Activated CD8-positive, alpha-beta T cell treated with anti-CD3 and anti-CD28 coated beads for 36 hours (primary cell): ENCODE results near the gene PKP3. TPM values are rescaled to one million over a fixed set of nuclear protein-coding genes. Genes with fewer than 3 reads are reported as not detected.
"Not testable (repeated sequence)": the region's sequence is repeated elsewhere in the genome, so short reads cannot be mapped to it uniquely, and the experiment has no call there.

Experiments used
- ATAC-seq: fragments of 200-7000 bp; cut with Tn5 transposase; one replicate; pipeline ENCODE4 v1.10.0; 2021; ENCODE audit warnings: mild to moderate bottlenecking, moderate library complexity
- CTCF ChIA-PET: fragments of 350-600 bp; sonication (Branson Sonifier 250); formaldehyde crosslinking; loops from one replicate; lab custom pipeline; 2021; ENCODE audit warnings: antibody characterized with exemption; lab: Charles Lee
- POLR2A ChIA-PET: fragments of 350-600 bp; sonication (Branson Sonifier 250); formaldehyde crosslinking; loops from one replicate; lab custom pipeline; 2021; ENCODE audit warnings: antibody characterized with exemption; lab: Charles Lee
- DNase-seq: peaks from one replicate; pipeline ENCODE4 v3.0.0-alpha.2; 2020
- H3K27ac Mint-ChIP-seq: one replicate; pipeline ENCODE4 v1.8.0; 2021; ENCODE audit warnings: mild to moderate bottlenecking, mixed read lengths
- H3K27me3 Mint-ChIP-seq: one replicate; pipeline ENCODE4 v1.8.0; 2021; ENCODE audit warnings: mixed read lengths
- H3K36me3 Mint-ChIP-seq: one replicate; pipeline ENCODE4 v1.8.0; 2021; ENCODE audit warnings: low read depth, mixed read lengths
- H3K4me1 Mint-ChIP-seq: one replicate; pipeline ENCODE4 v1.8.0; 2021; ENCODE audit warnings: low read depth, mixed read lengths
- H3K4me3 Mint-ChIP-seq: one replicate; pipeline ENCODE4 v1.8.0; 2021; ENCODE audit warnings: mild to moderate bottlenecking, moderate library complexity, mixed read lengths
- H3K9me3 Mint-ChIP-seq: one replicate; pipeline ENCODE4 v1.8.0; 2021; ENCODE audit warnings: mixed read lengths
- CTCF ChIP-seq: fragments of 200-600 bp; IDR thresholded peaks from one replicate; pipeline ENCODE4 v1.8.0; 2022; ENCODE audit warnings: antibody characterized with exemption, mild to moderate bottlenecking
- intact Hi-C: fragments of 100-400 bp; cut with micrococcal nuclease; formaldehyde crosslinking; loops from one replicate; pipeline ENCODE4 v1.10.0; 2022
- total RNA-seq, 2 experiments: library from RNA; stranded (reverse); gene quantifications; one replicate each; pipeline ENCODE4 v1.2.3, GENCODE V29; 2021

The PKP3 gene
- total RNA-seq, 2 experiments from 2014 or later: 0.18 TPM; not detected in 1

- intact Hi-C loops: no loop called here
- CTCF ChIA-PET: interaction anchor here (0.8 kb wide), 1 partner anchor 11 kb away, joined by 3 read pairs; no protein-coding TSS in a partner anchor
- ATAC-seq: peak; percentile 17
- peak; percentile 37 for DNase-seq
- peaks cover 2% of the 10 kb centered on the region for H3K9me3 Mint-ChIP-seq
- H3K4me3 Mint-ChIP-seq: no peak overlapping the region
- no peak overlapping the region for H3K27ac Mint-ChIP-seq
- peaks cover 7% of the 10 kb centered on the region for H3K4me1 Mint-ChIP-seq
- H3K27me3 Mint-ChIP-seq: peaks cover 5% of the 10 kb centered on the region
- TF ChIP-seq CTCF: no peak
- H3K36me3 Mint-ChIP-seq: peaks cover 2% of the 10 kb centered on the region
- POLR2A ChIA-PET: no interaction called here
Observed at GRCh38 chr11:398826-399225, 4.8 kb downstream of the PKP3 start.

GRCh38 chr11:399731-400211, 5.8 kb downstream of the PKP3 start:
- CTCF ChIA-PET: no interaction called here
- POLR2A ChIA-PET: no interaction called here
- no peak for DNase-seq
- Mint-ChIP-seq H3K9me3 (peaks cover 2% of the 10 kb centered on the region), H3K36me3 (peaks cover 2% of the 10 kb centered on the region), H3K4me3 (no peak overlapping the region), H3K27ac (no peak overlapping the region), H3K4me1 (peaks cover 7% of the 10 kb centered on the region), H3K27me3 (peaks cover 5% of the 10 kb centered on the region)
- no peak for ATAC-seq
- no peak for TF ChIP-seq CTCF
- intact Hi-C loops: no loop called here

- Mint-ChIP-seq H3K9me3 (peaks cover 2% of the 10 kb centered on the region), H3K27ac (no peak overlapping the region), H3K4me1 (peaks cover 7% of the 10 kb centered on the region), H3K4me3 (no peak overlapping the region), H3K36me3 (peaks cover 2% of the 10 kb centered on the region), H3K27me3 (peaks cover 5% of the 10 kb centered on the region)
- no peak for DNase-seq
- TF ChIP-seq CTCF: no peak
- ChIA-PET CTCF (no interaction called here), POLR2A (no interaction called here)
- intact Hi-C loops: no loop called here
- ATAC-seq: no peak
Observed at GRCh38 chr11:400241-400689, 6.3 kb downstream of the PKP3 start.

GRCh38 chr11:401196-401595, 7.2 kb downstream of the PKP3 start:
- H3K4me1 Mint-ChIP-seq, intact Hi-C loops, POLR2A ChIA-PET, H3K27ac Mint-ChIP-seq, ATAC-seq, H3K4me3 Mint-ChIP-seq, H3K27me3 Mint-ChIP-seq, H3K36me3 Mint-ChIP-seq, DNase-seq, CTCF ChIA-PET, H3K9me3 Mint-ChIP-seq: not testable (repeated sequence)

- H3K4me1 Mint-ChIP-seq: peaks cover 8% of the 10 kb centered on the region
- TF ChIP-seq CTCF: no peak
- H3K27me3 Mint-ChIP-seq: peaks cover 5% of the 10 kb centered on the region
- H3K4me3 Mint-ChIP-seq: no peak overlapping the region
- DNase-seq (no peak), ATAC-seq (no peak)
- POLR2A ChIA-PET: interaction anchor here (0.6 to 1.2 kb wide), 4 partner anchors 12 to 116 kb away, joined by 3 to 4 read pairs (median 4); partner anchors contain the start of gene SIGIRR
- peaks cover 2% of the 10 kb centered on the region for H3K36me3 Mint-ChIP-seq
- no peak overlapping the region for H3K27ac Mint-ChIP-seq
- intact Hi-C loops: no loop called here
- CTCF ChIA-PET: interaction anchor here (1.9 kb wide), 1 partner anchor 45 kb away, joined by 7 read pairs; no protein-coding TSS in a partner anchor
- peaks cover 2% of the 10 kb centered on the region for H3K9me3 Mint-ChIP-seq
Observed at GRCh38 chr11:403021-403760, 9.2 kb downstream of the PKP3 start.
